GM06990 (cell line): ENCODE data around the gene CYTH3.

Source experiments
- DNase-seq: peaks from one replicate; pipeline ENCODE4 v3.0.0-alpha.2; 2011; ENCODE audit not compliant: insufficient read length; ENCODE audit errors: extremely low read depth
- H3K27me3 ChIP-seq: replicated peaks from 2 replicates; pipeline ENCODE4 v1.6.0; 2011; ENCODE audit warnings: low read length; ENCODE audit not compliant: control insufficient read depth, insufficient read depth
- H3K36me3 ChIP-seq: 2 replicates; pipeline ENCODE4 v1.5.1; 2011; ENCODE audit warnings: low read length; ENCODE audit not compliant: control insufficient read depth, insufficient read depth
- H3K4me3 ChIP-seq: replicated peaks from 2 replicates; pipeline ENCODE4 v1.5.1; 2011; ENCODE audit warnings: low read depth, mild to moderate bottlenecking, control low read depth, low read length
- CTCF ChIP-seq: IDR thresholded peaks from 2 replicates; pipeline ENCODE4 v1.5.1; 2011; ENCODE audit warnings: low read length, control low read depth, mild to moderate bottlenecking, inconsistent platforms; ENCODE audit not compliant: insufficient read depth, poor library complexity, severe bottlenecking

CYTH3 gene

GRCh38 chr7:6278749-6279310 lies 6.4 kb upstream of the CYTH3 start:
- Histone ChIP-seq H3K36me3 (no peaks in the 10 kb centered on the region), H3K27me3 (no peaks in the 10 kb centered on the region), H3K4me3 (no peak overlapping the region)
- TF ChIP-seq CTCF: no peak
- no peak for DNase-seq

DNA sequence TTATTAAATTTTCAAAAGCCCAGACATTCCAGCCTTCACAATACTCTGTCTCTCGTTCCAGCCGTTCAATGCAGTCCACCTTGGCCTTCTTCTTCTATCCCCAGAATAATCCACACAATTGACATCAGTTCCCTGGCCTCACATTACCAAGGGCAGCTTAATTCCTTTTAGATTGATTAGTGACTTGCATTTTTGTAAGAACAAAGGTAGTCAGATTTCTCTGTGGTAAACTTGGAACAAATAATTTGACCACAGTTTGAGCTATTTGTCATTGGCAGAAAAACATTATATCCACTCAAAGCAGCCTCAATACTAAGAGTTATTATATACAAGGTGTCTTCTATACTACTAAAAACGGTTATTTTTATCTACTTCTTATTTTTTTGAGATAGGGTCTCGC lies 5.1 kb upstream of the CYTH3 start:
- no peaks in the 10 kb centered on the region for H3K27me3 ChIP-seq
- no peaks in the 10 kb centered on the region for H3K36me3 ChIP-seq
- no peak overlapping the region for H3K4me3 ChIP-seq
- DNase-seq: no peak
- no peak for TF ChIP-seq CTCF

DNA sequence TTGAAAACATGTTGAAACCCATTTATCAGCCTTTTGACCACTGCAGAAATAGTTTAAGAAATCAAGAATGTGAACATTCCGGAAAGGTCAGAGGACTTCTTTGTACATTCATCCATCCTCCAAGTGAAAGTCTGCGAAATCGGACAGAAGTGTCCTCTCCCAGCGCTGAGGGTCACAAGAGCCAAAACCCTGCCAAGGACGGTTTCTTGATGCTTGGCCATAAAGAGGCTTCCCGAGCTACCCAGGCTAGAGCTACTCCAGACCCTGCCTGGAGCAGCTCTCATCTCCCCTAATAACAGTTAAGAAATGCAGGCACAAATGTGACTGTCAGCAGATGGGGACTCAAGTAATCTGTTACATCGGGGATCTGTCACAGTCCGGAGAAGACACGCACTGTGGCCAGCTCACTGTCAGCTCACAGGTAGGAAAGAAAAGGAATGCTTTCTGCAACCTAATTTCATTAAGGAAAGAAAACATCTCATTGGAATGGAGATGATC lies 4.5 kb upstream of the CYTH3 start:
- no peak for TF ChIP-seq CTCF
- H3K4me3 ChIP-seq: no peak overlapping the region

GRCh38 chr7:6274743-6275142 lies 2.3 kb upstream of the CYTH3 start:
- DNase-seq: no peak
- Histone ChIP-seq H3K27me3 (no peaks in the 10 kb centered on the region), H3K4me3 (no peak overlapping the region), H3K36me3 (no peaks in the 10 kb centered on the region)
- no peak for TF ChIP-seq CTCF

More for the DNA sequence above, 4.5 kb upstream of the CYTH3 start:
- H3K27me3 ChIP-seq: no peaks in the 10 kb centered on the region
- H3K36me3 ChIP-seq: no peaks in the 10 kb centered on the region
- no peak for DNase-seq

GRCh38 chr7:6273917-6274630 lies 1.6 kb upstream of the CYTH3 start:
- no peaks in the 10 kb centered on the region for H3K36me3 ChIP-seq
- DNase-seq: no peak
- H3K27me3 ChIP-seq: no peaks in the 10 kb centered on the region
- no peak for TF ChIP-seq CTCF
- H3K4me3 ChIP-seq: no peak overlapping the region

GRCh38 chr7:6273380-6273837 lies 985 bp upstream of the CYTH3 start:
- no peak for TF ChIP-seq CTCF
- Histone ChIP-seq H3K4me3 (no peak overlapping the region), H3K36me3 (no peaks in the 10 kb centered on the region), H3K27me3 (no peaks in the 10 kb centered on the region)
- no peak for DNase-seq
